Measurements from ENCODE around the gene PABPN1L. TPM values are rescaled to one million over a fixed set of nuclear protein-coding genes. Genes with fewer than 3 reads are reported as not detected.

PABPN1L gene
- total and polyA plus RNA-seq, 2 donors (not counting 3 experiments of a cell fraction or from before 2014, with no cell fraction given), result not detected

GRCh38 chr16:88910284-88911135, 44.0 kb upstream of the PABPN1L start:
- Histone ChIP-seq H3K9me1 (replicated peaks; ENCODE audit: control insufficient read depth, extremely low read depth, insufficient read depth, low read length) (no peaks in the 10 kb centered on the region), H3K4me3 (replicated peaks in 1 of 3; ENCODE audit: insufficient read depth in 1 of 3, low read depth in 1 of 3, low read length in 3 of 3) (no peak overlapping the region), H3K4me1 (ENCODE audit: control insufficient read depth, extremely low read depth, insufficient read depth, low read length) (no peaks in the 10 kb centered on the region), H2AFZ (ENCODE audit: low read depth, low read length) (no peak overlapping the region), H3K27ac (ENCODE audit: insufficient read depth, low read depth, low read length) (no peak overlapping the region), H3K4me2 (ENCODE audit: insufficient read depth, low read length) (no peak overlapping the region), H3K9ac (replicated peaks; ENCODE audit: extremely low read depth, insufficient read depth, low read length) (no peak overlapping the region), H3K27me3 (ENCODE audit: control insufficient read depth in 2 of 2, insufficient read depth in 2 of 2, low read length in 2 of 2) (no peaks in the 10 kb centered on the region), H3K79me2 (ENCODE audit: control insufficient read depth, insufficient read depth, low read length) (no peaks in the 10 kb centered on the region), H3K9me3 (replicated peaks; ENCODE audit: control insufficient read depth, insufficient read depth, low read length) (no peaks in the 10 kb centered on the region), H3K36me3 (ENCODE audit: control insufficient read depth in 2 of 2, extremely low read depth in 1 of 2, insufficient read depth in 2 of 2, low read length in 2 of 2) (no peaks in the 10 kb centered on the region), H4K20me1 (replicated peaks; ENCODE audit: control insufficient read depth, extremely low read depth, insufficient read depth, low read length) (no peaks in the 10 kb centered on the region)
- intact Hi-C loops (cut with micrococcal nuclease), result no loop called here
- dilution Hi-C loops (cut with MboI; ENCODE audit: extremely low pct_ligation_motif_present, low sequenced_read_pairs), result no loop called here
- no peak for FAIRE-seq
- TF ChIP-seq MAX (IDR thresholded peaks at IDR 0.05; ENCODE audit: insufficient read depth, insufficient read length) (no peak), POLR2AphosphoS5 (IDR thresholded peaks at IDR 0.05; ENCODE audit: insufficient read depth, low read depth, low read length) (no peak), MYC (IDR thresholded peaks at IDR 0.05; ENCODE audit: low read depth, low read length) (no peak), FOS (IDR thresholded peaks at IDR 0.05; ENCODE audit: borderline replicate concordance, insufficient read depth, low read length) (no peak), JUN (IDR thresholded peaks at IDR 0.05; ENCODE audit: borderline replicate concordance, insufficient read depth, insufficient read length, low read depth) (no peak), CTCF (IDR thresholded peaks at IDR 0.05; ENCODE audit: extremely low read depth in 1 of 2, insufficient read depth in 1 of 2, low read depth in 1 of 2, low read length in 2 of 2) (no peak), EZH2 (IDR thresholded peaks at IDR 0.05; ENCODE audit: borderline replicate concordance, low read depth, low read length, severe bottlenecking) (no peak), GATA2 (IDR thresholded peaks at IDR 0.05; ENCODE audit: insufficient read depth, insufficient read length, low read depth, low read length) (no peak), POLR2A (IDR thresholded peaks at IDR 0.05; ENCODE audit: low read depth, low read length) (no peak)
- ChIA-PET CTCF (no interaction called here), POLR2A (no interaction called here)
- BruUV-seq (replicated peaks), result no TSS peak
- DNase-seq (ENCODE audit: low read depth, low spot score), result no peak

Data from endothelial cell of umbilical vein (primary cell).